ENCODE results near the gene STK17B.
A peak's percentile ranks its signal among the peaks of the same experiment; 100 is the strongest.
"Not testable (repeated sequence)": the region's sequence is repeated elsewhere in the genome, so short reads cannot be mapped to it uniquely, and the experiment has no call there.

STK17B gene

DNA sequence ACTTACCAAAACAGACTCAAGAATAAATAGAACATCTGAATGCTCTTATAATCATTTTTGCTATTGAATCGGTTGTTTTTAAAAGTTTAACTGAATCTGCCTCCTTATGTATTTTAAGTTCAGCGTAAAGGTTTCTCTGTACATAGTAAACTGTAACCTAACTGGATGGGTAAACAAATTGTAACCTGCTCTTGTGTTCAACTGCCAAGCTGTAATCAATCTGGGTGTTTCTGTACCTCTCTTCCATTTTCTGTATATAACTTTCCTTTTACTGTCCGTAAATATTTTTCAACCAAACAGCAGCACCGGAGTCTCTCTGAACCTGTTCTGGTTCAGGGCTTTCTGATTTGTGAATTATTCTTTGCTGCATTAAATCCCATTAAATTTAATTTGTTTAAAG is 75.1 kb downstream of the STK17B start:
- no peak overlapping the region for H2BK120ac ChIP-seq (ENCODE audit: low read depth, low read length)
- no peak overlapping the region for H3K23ac ChIP-seq (ENCODE audit: low read length in 2 of 2)
- no peaks in the 10 kb centered on the region for H3K36me3 ChIP-seq (ENCODE audit: control insufficient read depth in 1 of 2, insufficient read depth in 2 of 2, low read depth in 1 of 2, low read length in 2 of 2)
- no peak overlapping the region for H3K18ac ChIP-seq (ENCODE audit: low read depth in 1 of 2, low read length in 2 of 2)
- no peak overlapping the region for H4K91ac ChIP-seq (ENCODE audit: low read length)
- H2AK5ac ChIP-seq (ENCODE audit: low read length, severe bottlenecking), result no peak overlapping the region
- no peak overlapping the region for H3K4me3 ChIP-seq (ENCODE audit: insufficient read depth in 1 of 2, low read depth in 1 of 2, low read length in 2 of 2)
- H2BK5ac ChIP-seq (ENCODE audit: low read depth, low read length, poor library complexity, severe bottlenecking), result no peak overlapping the region
- no peak overlapping the region for H2BK12ac ChIP-seq (ENCODE audit: low read length in 2 of 2)
- no peak overlapping the region for H3K4me2 ChIP-seq (ENCODE audit: low read length, poor library complexity, severe bottlenecking)
- no peaks in the 10 kb centered on the region for H3K4me1 ChIP-seq (ENCODE audit: control insufficient read depth, insufficient read depth, low read depth, low read length)
- H3K14ac ChIP-seq (ENCODE audit: low read length in 2 of 2), result no peak overlapping the region
- no peak overlapping the region for H3K4ac ChIP-seq (ENCODE audit: low read depth in 1 of 2, low read length in 2 of 2)
- H3K79me1 ChIP-seq (replicated peaks; ENCODE audit: low read length, poor library complexity, severe bottlenecking), result no peaks in the 10 kb centered on the region
- H2AFZ ChIP-seq (ENCODE audit: low read depth, low read length), result no peak overlapping the region
- no peak for DNase-seq
- H3K27ac ChIP-seq (ENCODE audit: low read length, poor library complexity, severe bottlenecking), result no peak overlapping the region
- H2BK15ac ChIP-seq (ENCODE audit: low read depth, poor library complexity, severe bottlenecking), result no peak overlapping the region
- H3K9ac ChIP-seq (ENCODE audit: low read length), result no peak overlapping the region
- no peaks in the 10 kb centered on the region for H3K9me3 ChIP-seq (ENCODE audit: control insufficient read depth, low read length)
- no peak overlapping the region for H4K8ac ChIP-seq (ENCODE audit: low read length)
- H3K27me3 ChIP-seq (ENCODE audit: control insufficient read depth in 1 of 2, insufficient read depth in 1 of 2, low read length in 2 of 2), result no peaks in the 10 kb centered on the region
- WGBS, result 100% methylated on average over 1 of the region's 4 CpGs

DNA sequence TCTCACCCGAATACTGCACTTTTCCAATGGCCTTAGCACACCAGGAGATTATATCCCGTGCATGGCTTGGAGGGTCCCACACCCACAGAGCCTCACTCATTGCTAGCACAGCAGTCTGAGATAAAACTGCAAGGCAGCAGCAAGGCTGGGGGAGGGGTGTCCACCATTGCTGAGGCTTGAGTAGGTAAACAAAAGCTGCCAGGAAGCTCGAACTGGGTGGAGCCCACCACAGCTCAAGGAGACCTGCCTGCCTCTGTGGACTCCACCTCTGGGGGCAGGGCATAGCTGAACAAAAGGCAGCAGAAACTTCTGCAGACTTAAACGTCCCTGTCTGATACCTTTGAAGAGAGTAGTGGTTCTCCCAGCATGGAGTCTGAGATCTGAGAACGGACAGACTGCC is 81.9 kb downstream of the STK17B start:
- not testable (repeated sequence) for H3K18ac ChIP-seq (ENCODE audit: low read depth in 1 of 2, low read length in 2 of 2); H3K23ac ChIP-seq (ENCODE audit: low read length in 2 of 2); H2BK12ac ChIP-seq (ENCODE audit: low read length in 2 of 2); H3K4me2 ChIP-seq (ENCODE audit: low read length, poor library complexity, severe bottlenecking); H3K4me3 ChIP-seq (ENCODE audit: insufficient read depth in 1 of 2, low read depth in 1 of 2, low read length in 2 of 2); H3K14ac ChIP-seq (ENCODE audit: low read length in 2 of 2); H2BK5ac ChIP-seq (ENCODE audit: low read depth, low read length, poor library complexity, severe bottlenecking); H2BK15ac ChIP-seq (ENCODE audit: low read depth, poor library complexity, severe bottlenecking); H3K9me3 ChIP-seq (ENCODE audit: control insufficient read depth, low read length); H2BK120ac ChIP-seq (ENCODE audit: low read depth, low read length); H4K91ac ChIP-seq (ENCODE audit: low read length); H3K27me3 ChIP-seq (ENCODE audit: control insufficient read depth in 1 of 2, insufficient read depth in 1 of 2, low read length in 2 of 2); H3K4me1 ChIP-seq (ENCODE audit: control insufficient read depth, insufficient read depth, low read depth, low read length); DNase-seq; H3K27ac ChIP-seq (ENCODE audit: low read length, poor library complexity, severe bottlenecking); H3K9ac ChIP-seq (ENCODE audit: low read length); H4K8ac ChIP-seq (ENCODE audit: low read length); H3K79me1 ChIP-seq (replicated peaks; ENCODE audit: low read length, poor library complexity, severe bottlenecking); H3K36me3 ChIP-seq (ENCODE audit: control insufficient read depth in 1 of 2, insufficient read depth in 2 of 2, low read depth in 1 of 2, low read length in 2 of 2); H3K4ac ChIP-seq (ENCODE audit: low read depth in 1 of 2, low read length in 2 of 2); H2AFZ ChIP-seq (ENCODE audit: low read depth, low read length); H2AK5ac ChIP-seq (ENCODE audit: low read length, severe bottlenecking)
- 89% methylated on average over 5 of the region's 5 CpGs for WGBS

DNA sequence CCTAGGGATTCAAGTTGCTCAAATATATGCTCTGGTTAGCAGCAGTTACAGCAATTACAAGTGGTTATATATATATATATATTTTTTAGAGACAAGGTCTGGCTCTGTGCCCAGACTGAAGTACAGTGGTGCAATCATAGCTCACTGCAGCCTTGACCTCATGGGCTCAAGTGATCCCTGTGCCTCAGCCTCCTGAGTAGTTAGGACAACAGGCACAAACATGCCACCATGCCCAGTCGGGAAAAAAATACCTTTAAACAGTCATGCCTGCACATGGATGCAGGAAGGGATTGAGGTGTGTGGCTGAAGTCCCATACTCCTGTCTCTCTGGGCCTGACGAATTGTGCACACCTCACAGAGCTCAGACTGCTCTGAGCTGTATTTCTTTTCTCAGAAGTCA is 83.2 kb downstream of the STK17B start:
- 89% methylated on average over 2 of the region's 2 CpGs for WGBS
- Histone ChIP-seq H3K36me3 (ENCODE audit: control insufficient read depth in 1 of 2, insufficient read depth in 2 of 2, low read depth in 1 of 2, low read length in 2 of 2) (no peaks in the 10 kb centered on the region), H3K9ac (ENCODE audit: low read length) (no peak overlapping the region), H3K14ac (ENCODE audit: low read length in 2 of 2) (no peak overlapping the region), H3K79me1 (replicated peaks; ENCODE audit: low read length, poor library complexity, severe bottlenecking) (no peaks in the 10 kb centered on the region), H3K27me3 (ENCODE audit: control insufficient read depth in 1 of 2, insufficient read depth in 1 of 2, low read length in 2 of 2) (no peaks in the 10 kb centered on the region), H4K91ac (ENCODE audit: low read length) (no peak overlapping the region), H2BK15ac (ENCODE audit: low read depth, poor library complexity, severe bottlenecking) (no peak overlapping the region), H2BK5ac (ENCODE audit: low read depth, low read length, poor library complexity, severe bottlenecking) (no peak overlapping the region), H2BK120ac (ENCODE audit: low read depth, low read length) (no peak overlapping the region), H3K18ac (ENCODE audit: low read depth in 1 of 2, low read length in 2 of 2) (peak overlapping the region in 1 of 2 experiments; percentile 40), H4K8ac (ENCODE audit: low read length) (no peak overlapping the region), H3K4me1 (ENCODE audit: control insufficient read depth, insufficient read depth, low read depth, low read length) (no peaks in the 10 kb centered on the region), H2AK5ac (ENCODE audit: low read length, severe bottlenecking) (no peak overlapping the region), H3K4me3 (ENCODE audit: insufficient read depth in 1 of 2, low read depth in 1 of 2, low read length in 2 of 2) (no peak overlapping the region), H3K9me3 (ENCODE audit: control insufficient read depth, low read length) (no peaks in the 10 kb centered on the region), H3K4me2 (ENCODE audit: low read length, poor library complexity, severe bottlenecking) (no peak overlapping the region), H2BK12ac (ENCODE audit: low read length in 2 of 2) (no peak overlapping the region), H3K27ac (ENCODE audit: low read length, poor library complexity, severe bottlenecking) (no peak overlapping the region), H3K23ac (ENCODE audit: low read length in 2 of 2) (no peak overlapping the region), H2AFZ (ENCODE audit: low read depth, low read length) (no peak overlapping the region), H3K4ac (ENCODE audit: low read depth in 1 of 2, low read length in 2 of 2) (no peak overlapping the region)
- peak; percentile 79 for DNase-seq

DNA sequence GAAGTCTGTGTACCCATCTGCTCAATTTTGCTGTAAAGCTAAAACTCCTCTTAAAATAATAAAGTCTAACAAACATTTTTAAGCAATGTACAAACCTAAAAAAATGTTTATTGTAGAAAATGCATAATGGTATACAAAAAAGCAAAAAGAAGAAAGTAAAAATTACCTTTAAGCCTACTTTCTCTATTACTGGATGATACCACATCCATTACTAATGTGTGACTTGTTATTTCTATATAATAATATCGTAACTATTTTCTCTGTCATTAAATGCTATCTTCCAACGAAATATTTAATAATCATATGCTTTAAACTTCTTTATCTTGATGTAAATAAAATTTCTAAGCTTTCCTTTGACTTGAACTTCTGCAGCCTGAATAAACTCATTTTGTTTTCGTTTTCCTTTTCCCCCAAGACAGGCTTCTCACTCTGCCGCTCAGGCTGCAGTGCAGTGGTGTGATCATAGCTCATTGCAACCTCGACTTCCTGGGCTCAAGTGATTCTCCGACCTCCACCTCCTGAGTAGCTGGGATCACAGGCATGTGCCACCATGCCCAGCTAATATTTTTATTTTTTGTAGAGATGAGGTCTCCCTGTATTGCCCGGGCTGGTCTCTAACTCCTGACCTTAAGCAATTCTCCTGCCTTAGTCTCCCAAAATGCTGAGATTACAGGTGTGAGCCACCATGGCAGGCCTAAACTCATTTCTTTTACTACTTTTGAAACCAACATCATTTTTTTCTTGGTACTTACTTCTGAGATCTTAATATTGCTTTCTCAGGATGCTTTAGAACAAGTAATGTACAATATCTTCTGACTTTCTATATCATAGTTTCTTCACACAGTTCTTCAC is 84.6 kb downstream of the STK17B start:
- Histone ChIP-seq H4K8ac (ENCODE audit: low read length) (no peak overlapping the region), H3K4ac (ENCODE audit: low read depth in 1 of 2, low read length in 2 of 2) (no peak overlapping the region), H2AFZ (ENCODE audit: low read depth, low read length) (no peak overlapping the region), H2BK15ac (ENCODE audit: low read depth, poor library complexity, severe bottlenecking) (no peak overlapping the region), H2BK12ac (ENCODE audit: low read length in 2 of 2) (no peak overlapping the region), H3K14ac (ENCODE audit: low read length in 2 of 2) (no peak overlapping the region), H3K4me3 (ENCODE audit: insufficient read depth in 1 of 2, low read depth in 1 of 2, low read length in 2 of 2) (no peak overlapping the region), H3K9ac (ENCODE audit: low read length) (no peak overlapping the region), H3K4me2 (ENCODE audit: low read length, poor library complexity, severe bottlenecking) (no peak overlapping the region), H3K4me1 (ENCODE audit: control insufficient read depth, insufficient read depth, low read depth, low read length) (no peaks in the 10 kb centered on the region), H3K79me1 (replicated peaks; ENCODE audit: low read length, poor library complexity, severe bottlenecking) (no peaks in the 10 kb centered on the region), H3K27ac (ENCODE audit: low read length, poor library complexity, severe bottlenecking) (no peak overlapping the region), H2AK5ac (ENCODE audit: low read length, severe bottlenecking) (no peak overlapping the region), H3K18ac (ENCODE audit: low read depth in 1 of 2, low read length in 2 of 2) (no peak overlapping the region), H4K91ac (ENCODE audit: low read length) (no peak overlapping the region), H3K23ac (ENCODE audit: low read length in 2 of 2) (no peak overlapping the region), H3K9me3 (ENCODE audit: control insufficient read depth, low read length) (no peaks in the 10 kb centered on the region), H3K27me3 (ENCODE audit: control insufficient read depth in 1 of 2, insufficient read depth in 1 of 2, low read length in 2 of 2) (no peaks in the 10 kb centered on the region), H2BK120ac (ENCODE audit: low read depth, low read length) (no peak overlapping the region), H3K36me3 (ENCODE audit: control insufficient read depth in 1 of 2, insufficient read depth in 2 of 2, low read depth in 1 of 2, low read length in 2 of 2) (no peaks in the 10 kb centered on the region), H2BK5ac (ENCODE audit: low read depth, low read length, poor library complexity, severe bottlenecking) (no peak overlapping the region)
- no peak for DNase-seq
- WGBS, result 88% methylated on average over 5 of the region's 7 CpGs

Measured in mesenchymal stem cell (in vitro differentiated cells and primary cell).